ENCODE results near the gene ALOX5. TPM values are rescaled to one million over a fixed set of nuclear protein-coding genes. Genes with fewer than 3 reads are reported as not detected.

ALOX5 gene
- total RNA-seq, 6 experiments from 2014 or later = not detected

GRCh38 chr10:45483002-45483401, 109.0 kb downstream of the ALOX5 start:
- H3K4me3 Mint-ChIP-seq = no peak overlapping the region
- H3K4me1 Mint-ChIP-seq (ENCODE audit: low read depth) = no peaks in the 10 kb centered on the region
- H3K27ac Mint-ChIP-seq = no peak overlapping the region
- peaks cover 11% of the 10 kb centered on the region for H3K36me3 Mint-ChIP-seq (ENCODE audit: low read depth)
- peaks cover 14% of the 10 kb centered on the region for H3K9me3 Mint-ChIP-seq
- no peak for DNase-seq
- TF ChIP-seq, protein P1, sequence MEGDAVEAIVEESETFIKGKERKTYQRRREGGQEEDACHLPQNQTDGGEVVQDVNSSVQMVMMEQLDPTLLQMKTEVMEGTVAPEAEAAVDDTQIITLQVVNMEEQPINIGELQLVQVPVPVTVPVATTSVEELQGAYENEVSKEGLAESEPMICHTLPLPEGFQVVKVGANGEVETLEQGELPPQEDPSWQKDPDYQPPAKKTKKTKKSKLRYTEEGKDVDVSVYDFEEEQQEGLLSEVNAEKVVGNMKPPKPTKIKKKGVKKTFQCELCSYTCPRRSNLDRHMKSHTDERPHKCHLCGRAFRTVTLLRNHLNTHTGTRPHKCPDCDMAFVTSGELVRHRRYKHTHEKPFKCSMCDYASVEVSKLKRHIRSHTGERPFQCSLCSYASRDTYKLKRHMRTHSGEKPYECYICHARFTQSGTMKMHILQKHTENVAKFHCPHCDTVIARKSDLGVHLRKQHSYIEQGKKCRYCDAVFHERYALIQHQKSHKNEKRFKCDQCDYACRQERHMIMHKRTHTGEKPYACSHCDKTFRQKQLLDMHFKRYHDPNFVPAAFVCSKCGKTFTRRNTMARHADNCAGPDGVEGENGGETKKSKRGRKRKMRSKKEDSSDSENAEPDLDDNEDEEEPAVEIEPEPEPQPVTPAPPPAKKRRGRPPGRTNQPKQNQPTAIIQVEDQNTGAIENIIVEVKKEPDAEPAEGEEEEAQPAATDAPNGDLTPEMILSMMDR (IDR thresholded peaks at IDR 0.05) = no peak
- no peaks in the 10 kb centered on the region for H3K27me3 Mint-ChIP-seq (ENCODE audit: insufficient read depth)

DNA sequence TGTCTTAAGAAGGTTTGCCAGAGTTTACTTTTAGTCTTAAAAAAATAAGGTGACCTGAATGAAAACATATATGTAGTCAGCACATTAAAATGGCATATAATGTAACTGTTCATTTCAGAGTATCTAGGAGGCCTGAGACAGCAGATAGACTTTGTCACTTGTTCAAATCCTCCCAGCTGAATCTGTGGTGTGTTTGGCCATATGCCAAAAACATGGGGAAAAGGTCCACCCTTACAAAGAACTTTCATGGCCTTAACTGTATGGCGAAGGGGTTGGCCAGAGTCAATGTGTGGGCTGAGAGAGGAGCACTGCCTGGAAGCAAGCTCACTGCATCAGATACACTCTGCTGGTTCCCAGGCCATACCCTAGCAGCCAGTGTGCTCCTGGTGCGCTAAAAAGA, 113.7 kb downstream of the ALOX5 start:
- Mint-ChIP-seq H3K27ac (no peak overlapping the region), H3K4me1 (ENCODE audit: low read depth) (no peaks in the 10 kb centered on the region), H3K9me3 (no peaks in the 10 kb centered on the region; the same call in 1 of the 2 replicates), H3K36me3 (ENCODE audit: low read depth) (no peaks in the 10 kb centered on the region; the same call in none of the 2 replicates), H3K27me3 (ENCODE audit: insufficient read depth) (no peaks in the 10 kb centered on the region), H3K4me3 (no peak overlapping the region)
- TF ChIP-seq, protein P1 (IDR thresholded peaks at IDR 0.05) = no peak
- no peak for DNase-seq

DNA sequence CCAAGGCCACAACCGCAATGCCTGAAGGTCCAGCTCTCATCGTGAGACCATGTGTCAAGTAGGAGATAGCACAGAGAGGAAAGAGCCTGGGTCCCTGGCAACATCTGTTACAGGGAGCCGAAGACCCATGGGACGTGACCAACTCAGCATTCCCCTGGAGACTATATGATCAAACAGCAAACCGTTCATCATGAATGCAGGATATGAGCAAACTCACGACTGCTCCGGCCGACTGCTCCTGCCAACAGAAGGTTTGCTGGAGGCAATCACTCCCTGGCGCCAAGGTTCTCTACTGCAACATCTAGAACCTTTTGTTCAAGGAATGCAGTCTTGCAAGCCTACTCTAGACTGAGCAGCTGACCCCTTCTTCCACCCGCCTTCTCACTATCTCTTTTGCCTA, 114.3 kb downstream of the ALOX5 start:
- Mint-ChIP-seq H3K4me1 (ENCODE audit: low read depth) (no peaks in the 10 kb centered on the region), H3K9me3 (no peaks in the 10 kb centered on the region; the same call in 1 of the 2 replicates), H3K36me3 (ENCODE audit: low read depth) (no peaks in the 10 kb centered on the region; the same call in none of the 2 replicates), H3K27ac (no peak overlapping the region), H3K4me3 (no peak overlapping the region), H3K27me3 (ENCODE audit: insufficient read depth) (no peaks in the 10 kb centered on the region; the same call in 1 of the 2 replicates)
- TF ChIP-seq, protein P1 (IDR thresholded peaks at IDR 0.05) = no peak
- DNase-seq = no peak

- peaks cover 2% of the 10 kb centered on the region; the same call in 1 of the 2 replicates for H3K36me3 Mint-ChIP-seq (ENCODE audit: low read depth)
- TF ChIP-seq, protein P1 (IDR thresholded peaks at IDR 0.05) = no peak
- H3K27me3 Mint-ChIP-seq (ENCODE audit: insufficient read depth) = no peaks in the 10 kb centered on the region; the same call in 1 of the 2 replicates
- no peaks in the 10 kb centered on the region for H3K4me1 Mint-ChIP-seq (ENCODE audit: low read depth)
- H3K9me3 Mint-ChIP-seq = peaks cover 14% of the 10 kb centered on the region
- no peak overlapping the region for H3K4me3 Mint-ChIP-seq
- no peak overlapping the region for H3K27ac Mint-ChIP-seq
- DNase-seq = no peak
These were observed 116.3 kb downstream of the ALOX5 start for GRCh38 chr10:45490277-45490676.

GRCh38 chr10:45491061-45491460, 117.0 kb downstream of the ALOX5 start:
- H3K36me3 Mint-ChIP-seq (ENCODE audit: low read depth) = peaks cover 8% of the 10 kb centered on the region; the same call in 1 of the 2 replicates

More at GRCh38 chr10:45491061-45491460, 117.0 kb downstream of the ALOX5 start:
- Mint-ChIP-seq H3K9me3 (peaks cover 22% of the 10 kb centered on the region), H3K27me3 (ENCODE audit: insufficient read depth) (no peaks in the 10 kb centered on the region; the same call in 1 of the 2 replicates), H3K4me3 (no peak overlapping the region), H3K4me1 (ENCODE audit: low read depth) (no peaks in the 10 kb centered on the region), H3K27ac (no peak overlapping the region)
- no peak for DNase-seq
- TF ChIP-seq, protein P1 (IDR thresholded peaks at IDR 0.05) = no peak

Other genes starting within 250 kb of the ALOX5 start
- not detected for gene OR13A1, start 58.6 kb upstream of the ALOX5 start, total RNA-seq (2021; fragmentation: NEBNext Ultra II Directional; extraction: Animal tissue kit (Norgen Biotek cat#: 25700))